Endothelial cell of umbilical vein (primary cell): ENCODE data around the gene GALNT17. TPM values are rescaled to one million over a fixed set of nuclear protein-coding genes. Genes with fewer than 3 reads are reported as not detected.

Experiments used
- BruUV-seq: library from RNA; stranded (reverse); fragments of 400-500 nt; replicated peaks from 2 replicates; lab custom pipeline; 2021; lab: Mats Ljungman, UMichigan
- CTCF ChIA-PET: fragments of 300-600, 350-600 bp; sonication (Branson Sonifier 250); formaldehyde crosslinking; loops from one replicate; lab custom pipeline; 2021; ENCODE audit warnings: antibody characterized with exemption, inconsistent platforms; lab: Charles Lee
- POLR2A ChIA-PET: fragments of 300-600, 350-600 bp; sonication (Branson Sonifier 250); formaldehyde crosslinking; loops from one replicate; lab custom pipeline; 2021; ENCODE audit warnings: antibody characterized with exemption, inconsistent platforms; lab: Charles Lee
- DNase-seq: peaks from one replicate; pipeline ENCODE4 v3.0.0-alpha.2; 2011; ENCODE audit warnings: low read depth, low spot score
- FAIRE-seq: peaks from 2 replicates; lab custom pipeline; 2011; peaks lifted over from hg19 to GRCh38; lab: Jason Lieb, UNC
- H2AFZ ChIP-seq: 2 replicates; pipeline ENCODE4 v1.6.0; 2012; ENCODE audit warnings: low read depth, low read length, control low read depth, inconsistent platforms
- H3K27ac ChIP-seq: 2 replicates; pipeline ENCODE4 v1.5.1; 2011; ENCODE audit warnings: low read depth, mild to moderate bottlenecking, control low read depth, low read length, moderate library complexity; ENCODE audit not compliant: insufficient read depth
- H3K27me3 ChIP-seq, 2 experiments: 2 replicates each; pipeline versions ENCODE4 v1.6.0 to v1.6.1; 2011; ENCODE audit warnings: low read length in 2 of 2, mixed read lengths in 1 of 2; ENCODE audit not compliant: control insufficient read depth in 2 of 2, insufficient read depth in 2 of 2
- H3K36me3 ChIP-seq, 2 experiments: 2 replicates in 1 of 2; 3 replicates in 1 of 2; pipeline ENCODE4 v1.5.1; 2011; ENCODE audit warnings: low read length in 2 of 2, mild to moderate bottlenecking in 1 of 2, moderate library complexity in 1 of 2; ENCODE audit not compliant: control insufficient read depth in 2 of 2, insufficient read depth in 2 of 2; ENCODE audit errors: extremely low read depth in 1 of 2
- H3K4me1 ChIP-seq: 3 replicates; pipeline ENCODE4 v1.5.1; 2011; ENCODE audit warnings: mild to moderate bottlenecking, low read length; ENCODE audit not compliant: control insufficient read depth, insufficient read depth; ENCODE audit errors: extremely low read depth
- H3K4me2 ChIP-seq: 2 replicates; pipeline ENCODE4 v1.6.1; 2011; ENCODE audit warnings: low read length, control low read depth, mixed read lengths; ENCODE audit not compliant: insufficient read depth
- H3K4me3 ChIP-seq, 3 experiments: fragments of 200-600 bp in 1 of 3; sonication (generic), shearing (Covaris generic) in 1 of 3; replicated peaks in 1 of 3; 2 replicates each; pipeline ENCODE4 v1.5.1; 2011 to 2016; ENCODE audit warnings: control low read depth in 3 of 3, low read length in 3 of 3, mild to moderate bottlenecking in 2 of 3, inconsistent platforms in 1 of 3, low read depth in 1 of 3, moderate library complexity in 1 of 3; ENCODE audit not compliant: insufficient read depth in 1 of 3
- H3K79me2 ChIP-seq: 2 replicates; pipeline ENCODE4 v1.6.0; 2012; ENCODE audit warnings: low read length, inconsistent platforms; ENCODE audit not compliant: control insufficient read depth, insufficient read depth
- H3K9ac ChIP-seq: replicated peaks from 2 replicates; pipeline ENCODE3; 2011; ENCODE audit warnings: low read length, control low read depth; ENCODE audit not compliant: insufficient read depth; ENCODE audit errors: extremely low read depth
- H3K9me1 ChIP-seq: replicated peaks from 3 replicates; pipeline ENCODE4 v1.6.0; 2011; ENCODE audit warnings: mild to moderate bottlenecking, low read length; ENCODE audit not compliant: control insufficient read depth, insufficient read depth; ENCODE audit errors: extremely low read depth
- H3K9me3 ChIP-seq: replicated peaks from 2 replicates; pipeline ENCODE4 v1.5.1; 2012; ENCODE audit warnings: low read length, inconsistent platforms; ENCODE audit not compliant: control insufficient read depth, insufficient read depth
- H4K20me1 ChIP-seq: replicated peaks from 2 replicates; pipeline ENCODE3; 2011; ENCODE audit warnings: mild to moderate bottlenecking, low read length; ENCODE audit not compliant: control insufficient read depth, insufficient read depth; ENCODE audit errors: extremely low read depth
- CTCF ChIP-seq, 2 donors: IDR thresholded peaks; 1 replicate in 1 of 2; 2 replicates in 1 of 2; pipeline ENCODE4 v1.5.1; 2011; ENCODE audit warnings: low read length in 2 of 2, mild to moderate bottlenecking in 2 of 2, moderate library complexity in 2 of 2, control low read depth in 1 of 2, inconsistent platforms in 1 of 2, low read depth in 1 of 2; ENCODE audit not compliant: insufficient read depth in 1 of 2; ENCODE audit errors: extremely low read depth in 1 of 2
- EZH2 ChIP-seq: IDR thresholded peaks from 2 replicates; pipeline ENCODE4 v1.6.1; 2012; ENCODE audit warnings: borderline replicate concordance, low read depth, mild to moderate bottlenecking, moderate library complexity, low read length, inconsistent platforms; ENCODE audit not compliant: severe bottlenecking
- FOS ChIP-seq: IDR thresholded peaks from 2 replicates; pipeline ENCODE4 v1.6.1; 2011; ENCODE audit warnings: mild to moderate bottlenecking, low read length, moderate library complexity, borderline replicate concordance; ENCODE audit not compliant: insufficient read depth
- GATA2 ChIP-seq: IDR thresholded peaks from 2 replicates; pipeline ENCODE4 v1.7.0; 2011; ENCODE audit warnings: low read depth, mild to moderate bottlenecking, moderate library complexity, mixed read lengths, low read length; ENCODE audit not compliant: insufficient read length, insufficient read depth
- JUN ChIP-seq: IDR thresholded peaks from 2 replicates; pipeline ENCODE4 v1.6.1; 2011; ENCODE audit warnings: borderline replicate concordance, low read depth; ENCODE audit not compliant: insufficient read length, insufficient read depth
- MAX ChIP-seq: IDR thresholded peaks from 2 replicates; pipeline ENCODE4 v1.6.1; 2011; ENCODE audit not compliant: insufficient read depth, insufficient read length
- MYC ChIP-seq: IDR thresholded peaks from one replicate; pipeline ENCODE4 v1.6.1; 2011; ENCODE audit warnings: mild to moderate bottlenecking, low read depth, low read length
- POLR2A ChIP-seq: IDR thresholded peaks from 2 replicates; pipeline ENCODE4 v1.6.1; 2012; ENCODE audit warnings: low read depth, mild to moderate bottlenecking, control low read depth, low read length
- POLR2AphosphoS5 ChIP-seq: IDR thresholded peaks from 2 replicates; pipeline ENCODE4 v1.6.1; 2012; ENCODE audit warnings: low read depth, mild to moderate bottlenecking, control low read depth, low read length, moderate library complexity; ENCODE audit not compliant: insufficient read depth
- dilution Hi-C: fragments of 300-500 bp; cut with MboI; formaldehyde crosslinking; loops from one replicate; pipeline ENCODE4 v1.15.0; 2019; ENCODE audit warnings: low sequenced_read_pairs; ENCODE audit not compliant: extremely low pct_ligation_motif_present
- intact Hi-C: fragments of 100-400 bp; cut with micrococcal nuclease; formaldehyde crosslinking; loops from one replicate; pipeline ENCODE4 v1.10.0; 2022
- polyA plus RNA-seq, 4 experiments: library from polyadenylated mRNA; depleted of rRNA in 3 of 4; stranded (reverse) in 3 of 4; unstranded in 1 of 4; fragments of >200 nt; gene quantifications; 2 replicates each; pipeline versions ENCODE4 v1.2.1 to v1.2.3, GENCODE V29; 2011 to 2012; ENCODE audit warnings: missing spikeins in 1 of 4
- total RNA-seq: library from RNA; stranded (reverse); gene quantifications from 2 replicates; pipeline ENCODE4 v1.2.3, GENCODE V29; 2021

GALNT17 gene
- total and polyA plus RNA-seq, 2 donors (not counting 3 experiments of a cell fraction or from before 2014, with no cell fraction given) = not detected

DNA sequence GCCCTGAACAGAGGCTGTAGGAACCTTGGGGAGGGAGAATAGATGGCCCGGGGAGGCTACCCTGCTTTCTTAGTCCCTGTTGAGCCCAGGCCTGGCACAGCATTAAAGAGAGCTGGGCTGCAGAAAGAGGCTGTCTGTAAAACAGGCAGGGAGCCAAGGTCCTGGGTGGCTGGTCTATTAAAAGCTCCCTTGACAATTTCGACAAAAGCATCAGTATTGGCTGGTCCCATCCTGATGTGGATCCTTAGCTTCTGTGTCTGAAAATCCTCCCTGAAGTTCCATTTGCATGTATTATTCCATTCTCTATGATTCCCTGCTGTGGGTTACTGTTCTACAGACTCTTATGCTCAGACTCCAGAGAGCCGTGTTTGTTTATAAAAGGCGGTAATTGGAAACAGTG lies 158.5 kb downstream of the GALNT17 start:
- TF ChIP-seq MAX = no peak
- no peak for TF ChIP-seq JUN
- TF ChIP-seq EZH2 = no peak
- TF ChIP-seq CTCF (IDR thresholded peaks at IDR 0.05; ENCODE audit: extremely low read depth in 1 of 2, insufficient read depth in 1 of 2, low read depth in 1 of 2, low read length in 2 of 2) = no peak
- no peak for TF ChIP-seq POLR2A
- TF ChIP-seq POLR2AphosphoS5 = no peak
- no peak for TF ChIP-seq GATA2
- TF ChIP-seq FOS = no peak
- no peak for TF ChIP-seq MYC
- H3K4me2 ChIP-seq = no peak overlapping the region
- H3K9me1 ChIP-seq = no peaks in the 10 kb centered on the region
- dilution Hi-C loops (no loop called here), intact Hi-C loops (no loop called here)
- H3K27me3 ChIP-seq = no peaks in the 10 kb centered on the region
- FAIRE-seq = no peak
- H4K20me1 ChIP-seq = no peaks in the 10 kb centered on the region
- POLR2A ChIA-PET = no interaction called here
- H3K27ac ChIP-seq = no peak overlapping the region
- no peaks in the 10 kb centered on the region for H3K9me3 ChIP-seq
- no peak overlapping the region for H2AFZ ChIP-seq
- BruUV-seq = no TSS peak
- CTCF ChIA-PET = no interaction called here
- H3K4me3 ChIP-seq = no peak overlapping the region
- H3K9ac ChIP-seq = no peak overlapping the region
- DNase-seq = no peak
- no peaks in the 10 kb centered on the region for H3K4me1 ChIP-seq
- no peaks in the 10 kb centered on the region for H3K79me2 ChIP-seq
- no peaks in the 10 kb centered on the region for H3K36me3 ChIP-seq
